GM21447 (cell line): ENCODE measurements around the gene SLC39A7.
"Not testable (repeated sequence)": the region's sequence is repeated elsewhere in the genome, so short reads cannot be mapped to it uniquely, and the experiment has no call there.

ENCODE experiments used
- ATAC-seq: cut with Tn5 transposase; IDR thresholded peaks from one replicate; pipeline ENCODE4 v1.9.1; 2021; ENCODE audit not compliant: unreplicated experiment

SLC39A7 gene

DNA sequence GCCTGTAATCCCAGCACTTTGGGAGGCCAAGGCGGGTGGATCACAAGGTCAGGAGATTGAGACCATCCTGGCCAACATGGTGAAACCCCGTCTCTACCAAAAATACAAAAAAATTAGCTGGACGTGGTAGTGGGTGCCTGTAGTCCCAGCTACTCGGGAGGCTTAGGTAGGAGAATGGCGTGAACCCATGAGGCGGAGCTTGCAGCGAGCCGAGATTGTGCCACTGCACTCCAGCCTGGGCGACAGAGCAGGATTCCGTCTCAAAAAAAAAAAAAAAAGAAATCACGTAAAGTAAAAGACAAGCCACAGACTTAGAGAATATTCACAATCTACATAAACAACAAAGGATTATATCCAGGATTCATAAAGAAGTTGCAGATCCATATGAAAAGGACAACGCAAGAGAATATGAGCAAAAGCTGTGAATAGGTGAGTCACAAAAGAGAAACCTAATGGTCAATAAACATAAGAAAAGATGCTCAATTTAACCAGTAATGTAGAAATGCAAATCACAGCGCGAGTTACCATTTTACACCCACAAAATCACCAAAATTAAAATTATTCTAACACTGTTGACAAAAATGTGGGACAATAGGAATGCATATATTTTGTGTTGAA is 25.9 kb downstream of the SLC39A7 start:
- ATAC-seq: not testable (repeated sequence)

DNA sequence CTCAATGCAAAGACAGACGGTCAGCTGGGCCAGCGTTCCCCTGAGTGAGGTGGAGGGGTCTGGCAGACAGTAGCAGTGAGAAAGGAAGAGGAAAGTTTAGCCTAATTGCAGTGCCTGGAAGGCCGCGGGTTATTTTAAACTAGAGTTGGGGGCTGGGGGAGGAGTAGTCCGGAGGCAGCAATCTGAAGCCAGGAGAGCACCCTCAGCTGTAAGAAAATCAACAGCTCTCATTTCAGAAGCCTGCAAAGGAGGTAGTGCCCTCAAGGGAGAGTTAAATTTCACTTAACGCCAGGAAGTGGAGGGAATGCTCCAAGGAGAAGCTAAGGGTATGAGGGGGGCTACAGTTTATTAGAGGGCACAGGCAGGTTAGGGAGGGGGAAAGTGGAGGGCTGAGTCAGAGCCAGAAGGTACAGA is 34.6 kb downstream of the SLC39A7 start:
- no peak for ATAC-seq

DNA sequence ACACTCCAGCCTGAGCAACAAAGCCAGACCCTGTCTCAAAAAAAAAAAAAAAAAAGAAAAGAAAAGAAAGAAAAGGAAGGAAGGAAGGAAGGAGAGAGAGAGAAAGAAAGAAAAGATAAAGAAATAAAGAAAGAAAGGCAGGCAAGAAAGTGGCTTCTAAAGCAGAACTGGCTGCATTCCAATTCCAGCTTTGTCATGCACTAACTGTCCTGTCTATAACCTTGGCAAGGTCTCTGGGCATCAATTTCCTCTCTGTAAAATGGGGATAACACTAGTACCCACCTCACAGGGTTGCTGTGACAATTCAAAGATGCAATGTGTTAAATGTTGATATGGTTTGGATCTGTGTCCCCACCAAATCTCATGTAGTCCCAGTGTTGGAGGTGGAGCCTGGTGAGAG is 35.7 kb downstream of the SLC39A7 start:
- ATAC-seq: no peak

DNA sequence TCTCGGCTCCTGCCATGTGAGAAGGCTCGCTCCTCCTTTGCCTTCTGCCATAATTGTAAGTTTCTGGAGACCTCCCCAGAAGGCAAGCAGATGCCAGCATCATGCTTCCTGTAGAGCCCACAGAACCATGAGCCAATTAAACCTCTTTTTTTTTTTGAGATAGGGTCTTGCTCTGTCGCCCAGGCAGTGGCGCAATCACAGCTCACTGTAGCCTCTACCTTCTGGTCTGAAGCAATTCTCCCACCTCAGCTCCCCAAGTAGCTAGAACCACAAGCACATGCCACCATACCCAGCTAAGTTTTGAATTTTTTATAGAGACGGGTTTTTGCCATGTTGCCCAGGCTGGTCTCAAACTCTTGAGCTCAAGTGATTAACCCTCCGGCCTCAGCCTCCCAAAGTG is 36.2 kb downstream of the SLC39A7 start:
- ATAC-seq: no peak

DNA sequence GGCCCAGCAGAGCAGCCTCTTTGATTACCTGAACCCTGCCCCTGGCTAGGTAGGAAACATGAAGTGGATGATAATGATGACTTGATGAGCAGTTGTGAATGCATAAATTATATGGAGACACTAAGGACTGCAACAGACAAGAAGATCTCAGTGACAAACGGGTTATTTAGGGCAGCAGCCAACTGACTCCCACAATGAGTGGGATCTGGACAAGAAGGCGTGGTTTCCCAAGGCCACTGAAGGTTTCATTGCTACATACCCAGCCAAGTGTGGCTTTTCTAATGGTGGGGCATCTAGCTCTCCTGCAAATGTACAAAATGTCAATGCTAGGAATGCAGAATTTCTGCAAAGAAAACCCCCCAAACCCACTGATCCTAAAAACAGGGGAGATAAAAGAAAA is 37.1 kb downstream of the SLC39A7 start:
- no peak for ATAC-seq

DNA sequence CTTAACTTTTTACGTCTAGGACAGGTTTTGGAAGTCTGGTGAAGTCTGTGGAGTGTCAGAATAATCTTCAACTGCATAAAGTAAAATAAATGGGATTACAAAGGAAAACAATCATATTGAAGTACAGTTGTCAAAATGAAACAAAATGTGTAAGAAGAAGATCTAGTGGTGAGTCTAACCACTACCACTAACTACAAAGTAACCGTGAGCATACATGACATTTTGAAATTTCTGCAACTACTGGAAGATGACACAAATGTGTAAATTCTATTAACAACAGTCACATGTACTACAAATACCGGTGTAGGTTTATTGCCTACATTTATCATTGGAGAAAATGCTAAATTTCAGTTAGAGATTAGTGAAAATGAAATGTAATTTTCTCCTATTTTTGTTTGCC is 41.3 kb downstream of the SLC39A7 start:
- ATAC-seq: no peak

DNA sequence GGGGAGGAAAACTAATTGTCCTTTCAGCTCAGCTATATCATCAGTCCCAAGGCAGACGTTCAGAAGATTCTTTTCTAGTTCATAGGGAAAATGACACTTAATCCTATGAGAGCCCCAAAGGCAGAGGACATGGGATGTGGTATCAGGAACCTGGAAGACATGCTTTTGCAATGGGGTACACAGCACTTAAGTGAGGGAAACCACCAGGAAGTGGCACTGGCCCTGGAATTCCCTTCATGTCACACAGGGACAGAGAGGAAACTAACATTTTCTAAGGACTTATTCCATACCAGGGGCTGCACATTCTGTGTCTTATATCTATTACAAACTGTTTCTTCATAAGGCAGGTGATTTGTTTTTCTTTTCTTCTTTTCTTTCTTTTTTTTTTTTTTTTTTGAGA is 42.8 kb downstream of the SLC39A7 start:
- ATAC-seq: no peak

DNA sequence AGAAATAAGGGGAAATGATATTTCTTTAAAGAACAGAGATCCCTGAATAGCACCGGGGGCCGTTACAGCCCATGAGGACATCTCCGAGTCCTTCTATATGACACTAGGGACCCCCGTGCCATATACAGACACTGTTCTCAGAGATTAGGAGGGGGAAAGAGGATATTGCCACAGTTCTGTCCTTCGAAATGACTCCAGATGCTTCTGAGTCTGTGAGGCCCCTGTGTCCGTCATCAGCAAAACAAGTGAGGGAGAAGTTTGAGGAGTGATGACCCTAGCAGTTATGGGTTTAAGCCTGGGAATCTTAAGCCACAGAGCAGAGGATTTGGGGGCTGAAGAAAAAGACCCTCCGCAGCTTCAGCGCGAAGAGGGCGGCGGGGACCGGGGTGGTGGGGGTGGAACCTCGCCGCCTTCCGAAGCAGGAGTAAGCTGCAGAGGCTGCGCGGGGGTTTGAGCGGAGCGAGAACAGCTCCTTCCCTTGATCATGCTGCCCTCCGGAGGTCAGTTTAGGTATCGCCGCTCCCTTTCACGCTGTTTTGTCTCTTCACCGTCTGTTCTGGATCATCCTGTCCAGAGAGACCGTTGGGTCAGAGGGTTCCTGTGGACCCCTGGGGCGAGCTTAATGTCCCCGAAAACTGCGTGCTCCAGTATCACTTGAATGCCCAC is 47.4 kb downstream of the SLC39A7 start:
- peak; percentile 44 for ATAC-seq

DNA sequence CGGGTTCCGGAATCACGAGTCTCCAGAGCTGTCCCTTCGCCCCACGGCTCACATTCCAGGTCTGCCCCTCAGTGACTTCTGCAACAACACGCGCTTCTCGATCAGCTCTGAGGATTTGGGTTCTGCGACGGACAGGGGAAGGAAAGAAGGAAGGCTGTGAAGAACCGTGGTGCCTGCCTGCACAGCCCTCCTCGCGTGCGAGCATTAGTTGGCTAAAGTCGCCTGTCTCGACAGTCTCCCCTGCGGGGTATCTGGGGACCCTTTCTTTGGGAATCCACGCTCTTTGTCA is 47.9 kb downstream of the SLC39A7 start:
- ATAC-seq: peak; percentile 6

DNA sequence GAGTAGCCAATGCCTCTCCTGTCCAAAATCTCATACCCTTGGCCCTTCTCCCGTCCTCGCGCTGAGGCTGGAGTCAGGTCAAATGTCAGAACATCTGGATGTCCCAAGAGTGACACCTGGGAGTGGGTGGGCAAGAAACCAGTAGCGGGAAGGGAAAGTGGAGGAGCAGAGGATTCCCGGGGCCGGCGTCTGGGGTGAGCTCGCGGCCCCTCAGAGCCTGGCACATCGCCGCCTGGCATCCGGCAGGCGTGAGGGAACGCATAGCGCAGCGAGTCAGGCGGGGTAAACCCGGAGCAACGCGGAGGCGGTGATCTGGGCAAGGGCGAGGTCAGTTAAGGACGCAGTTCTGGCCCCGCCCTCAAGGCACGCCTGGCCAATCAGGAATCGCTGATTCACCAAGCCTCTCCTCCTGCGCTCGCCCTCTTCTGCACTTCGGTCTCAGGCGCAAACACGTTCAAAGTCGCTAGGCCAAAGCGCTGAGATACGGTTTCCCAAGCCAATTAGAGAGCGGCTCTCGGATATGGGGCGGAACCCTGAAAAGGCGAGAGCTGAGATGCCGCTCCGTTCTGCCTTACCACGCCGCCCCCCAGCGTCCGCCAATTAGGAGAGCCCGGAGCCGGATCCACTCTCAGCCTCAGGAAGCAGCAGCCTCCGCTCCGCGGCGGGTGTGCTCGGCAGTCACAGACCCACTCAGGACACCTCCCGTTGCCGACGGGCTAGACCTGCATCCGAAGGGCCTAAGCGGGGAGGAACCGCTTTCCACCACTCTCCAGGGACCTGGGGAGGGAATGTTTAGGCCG is 48.5 kb downstream of the SLC39A7 start:
- ATAC-seq: peak; percentile 81

DNA sequence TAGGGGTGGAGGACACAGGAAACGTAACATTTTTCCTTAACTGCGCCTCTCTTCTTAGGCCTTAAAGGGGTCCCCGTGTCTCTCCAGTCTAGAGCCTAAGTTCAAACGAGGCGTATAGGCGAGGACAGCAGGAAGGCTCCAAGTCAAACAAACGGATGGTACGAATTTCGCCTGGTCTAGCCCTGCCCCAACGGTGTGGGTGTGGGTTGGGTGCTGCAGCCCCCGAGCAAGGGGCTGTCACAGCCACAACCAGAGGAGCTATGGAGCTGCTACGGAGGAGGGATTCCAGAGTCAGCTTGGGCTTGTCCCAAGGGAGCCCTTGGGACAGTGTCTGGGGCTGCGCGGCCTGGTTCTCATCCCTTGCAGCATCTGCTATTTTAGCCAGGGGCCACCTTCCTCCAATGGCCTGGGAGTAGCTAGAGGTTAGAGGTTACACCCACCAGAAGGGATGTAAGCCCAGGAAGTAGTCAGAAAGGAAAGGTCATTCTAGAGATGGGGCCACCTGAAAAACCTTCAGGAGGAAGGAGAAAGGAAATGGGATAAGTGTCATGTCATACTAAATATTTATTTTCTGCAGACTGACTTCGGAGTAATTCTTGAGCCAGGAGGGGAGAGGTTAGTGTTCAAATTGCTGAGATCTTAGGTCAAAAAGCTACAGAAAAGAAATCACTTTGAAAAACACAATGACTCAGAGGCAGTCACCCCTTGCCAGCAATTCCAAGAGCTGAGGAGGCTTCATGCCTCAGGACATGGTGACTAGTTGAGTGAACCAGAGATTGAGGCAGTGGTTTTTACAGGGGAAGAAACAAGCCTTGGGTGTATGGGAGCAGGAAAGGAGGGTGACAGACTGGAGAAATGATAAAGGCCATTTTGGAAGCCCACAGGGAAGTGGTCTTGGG is 49.3 kb downstream of the SLC39A7 start:
- no peak for ATAC-seq

DNA sequence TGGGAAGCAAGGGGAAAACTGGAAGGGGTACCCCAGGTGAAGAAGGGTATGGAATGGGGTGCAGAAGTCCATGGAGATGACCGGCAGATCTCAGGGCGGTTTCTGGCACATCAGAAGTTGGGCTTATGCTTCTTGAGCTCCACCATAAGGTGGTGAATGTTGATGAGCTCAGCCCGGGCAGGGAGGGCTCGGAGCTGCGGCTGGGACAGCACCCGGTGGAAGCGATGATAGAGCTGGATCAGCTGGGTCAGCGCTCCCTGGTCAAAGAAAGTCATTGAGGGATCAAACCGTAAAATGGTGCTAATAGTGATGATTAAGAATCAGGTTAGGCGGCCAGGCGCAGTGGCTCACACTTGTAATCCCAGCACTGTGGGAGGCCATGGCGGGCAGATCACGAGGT is 50.1 kb downstream of the SLC39A7 start:
- ATAC-seq: no peak

DNA sequence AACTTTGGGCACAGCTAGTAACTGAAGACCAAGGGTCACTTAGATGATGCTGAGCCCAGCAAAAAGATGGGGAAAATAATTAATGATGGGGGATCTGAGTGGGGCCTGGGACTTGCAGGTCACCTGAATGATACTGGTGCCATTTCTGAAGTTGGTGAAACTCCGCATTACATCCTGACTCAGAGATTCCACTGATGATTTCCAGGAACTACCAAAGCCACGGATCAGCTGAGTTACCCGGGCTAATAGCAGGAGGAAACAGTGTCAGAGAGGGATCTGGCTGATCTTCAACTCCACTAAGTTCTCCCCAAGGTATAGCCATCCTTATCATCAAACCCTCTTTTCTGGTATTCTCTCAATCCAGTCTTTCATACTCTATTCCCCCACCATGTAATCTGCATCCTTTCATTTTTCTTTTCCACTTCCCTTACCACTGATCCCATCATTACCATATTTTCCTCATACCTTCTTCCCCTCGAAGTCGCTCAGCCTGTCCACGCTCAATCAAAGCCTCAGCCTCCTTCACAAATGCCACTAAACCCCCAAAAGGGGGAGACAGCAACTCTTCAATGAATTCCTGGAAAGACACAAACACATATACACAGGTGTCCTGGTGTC is 50.8 kb downstream of the SLC39A7 start:
- ATAC-seq: no peak

DNA sequence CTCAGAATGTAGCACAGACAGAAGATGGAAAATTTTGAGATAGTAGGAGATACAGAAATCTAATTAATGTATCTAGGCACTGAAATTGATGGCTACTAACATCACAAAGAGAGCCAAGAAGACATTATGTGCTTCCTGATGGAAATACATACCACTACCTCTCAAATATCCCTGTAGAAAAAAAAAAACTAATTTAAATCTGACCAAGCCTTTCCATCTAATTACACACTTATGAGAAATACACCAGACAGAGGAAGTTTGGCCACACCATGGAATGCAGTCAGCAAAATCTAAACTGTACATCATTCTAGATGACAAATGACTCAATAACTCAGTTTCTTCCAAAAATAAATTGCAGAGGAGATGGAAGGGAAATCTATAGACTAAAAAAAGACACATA is 52.1 kb downstream of the SLC39A7 start:
- no peak for ATAC-seq
